GM23338 (cell line): Measurements from ENCODE around the gene CHST6.

Source experiments
- CREB1 ChIP-seq: fragments of 250-450 bp; sonication (Bioruptor Pico); IDR thresholded peaks from 2 replicates; pipeline ENCODE4 v1.5.0; 2020; ENCODE audit warnings: low read depth, mild to moderate bottlenecking, moderate library complexity
- CTCF ChIP-seq, 2 experiments: fragments of 200-600 bp in 1 of 2; sonication (generic) in 1 of 2; conservative IDR thresholded peaks; 2 replicates each; pipeline versions ENCODE4 v1.5.1 to v1.6.1; 2016 to 2017; ENCODE audit warnings: antibody characterized with exemption in 2 of 2, low read depth in 2 of 2, mild to moderate bottlenecking in 2 of 2, moderate library complexity in 1 of 2
- ETS1 ChIP-seq: IDR thresholded peaks from 2 replicates; pipeline ENCODE4 v1.6.1; 2016; ENCODE audit warnings: antibody characterized with exemption
- EZH2 ChIP-seq: fragments of 200-600 bp; sonication (generic); IDR thresholded peaks from one replicate; pipeline ENCODE4 v1.8.0; 2017; ENCODE audit warnings: antibody characterized with exemption, mild to moderate bottlenecking, low read depth; ENCODE audit not compliant: unreplicated experiment
- EZH2phosphoT487 ChIP-seq: fragments of 200-600 bp; sonication (generic); IDR thresholded peaks from one replicate; pipeline ENCODE4 v1.8.1; 2018; ENCODE audit warnings: antibody characterized with exemption; ENCODE audit not compliant: unreplicated experiment
- JUNB ChIP-seq: IDR thresholded peaks from one replicate; pipeline ENCODE4 v1.6.1; 2016; ENCODE audit warnings: antibody characterized with exemption; ENCODE audit not compliant: unreplicated experiment
- NANOG ChIP-seq: IDR thresholded peaks from 2 replicates; pipeline ENCODE4 v1.6.1; 2016; ENCODE audit warnings: antibody characterized with exemption, borderline replicate concordance
- POLR2AphosphoS5 ChIP-seq: IDR thresholded peaks from 2 replicates; pipeline ENCODE4 v1.6.1; 2016; ENCODE audit warnings: antibody characterized with exemption, low read depth
- REST ChIP-seq: IDR thresholded peaks from one replicate; pipeline ENCODE4 v1.6.1; 2018; ENCODE audit warnings: antibody characterized with exemption; ENCODE audit not compliant: unreplicated experiment
- STAT1 ChIP-seq: IDR thresholded peaks from one replicate; pipeline ENCODE4 v1.6.1; 2016; ENCODE audit warnings: antibody characterized with exemption; ENCODE audit not compliant: unreplicated experiment
- ZNF331 ChIP-seq: fragments of 250-450 bp; sonication (Bioruptor Pico); IDR thresholded peaks from 2 replicates; pipeline ENCODE4 v1.5.0; 2020; ENCODE audit warnings: low read depth, mild to moderate bottlenecking, moderate library complexity
- ZNF462 ChIP-seq: fragments of 250-450 bp; sonication (Bioruptor Pico); IDR thresholded peaks from 2 replicates; pipeline ENCODE4 v1.5.0; 2020; ENCODE audit warnings: mild to moderate bottlenecking, moderate library complexity

DNA sequence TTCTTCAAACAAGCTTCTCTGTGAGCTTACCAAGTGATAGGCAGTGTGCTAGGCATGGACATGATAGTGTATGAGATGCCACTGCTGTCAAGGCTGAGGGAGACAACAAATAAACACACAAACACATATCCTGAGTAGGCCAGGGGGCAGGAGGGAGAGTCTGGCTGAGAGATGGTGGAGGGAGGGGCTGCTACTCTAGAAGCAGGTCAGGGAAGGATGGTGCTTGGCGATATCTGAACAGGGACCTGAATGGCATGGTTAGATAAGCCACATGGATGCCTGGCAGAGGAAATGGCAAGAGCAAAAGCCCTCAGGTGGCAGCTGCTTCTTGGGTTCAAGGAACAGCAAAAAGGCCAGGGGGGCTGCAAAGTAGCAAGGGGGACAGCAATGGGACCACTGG lies 8.6 kb upstream of the CHST6 start:
- TF ChIP-seq CTCF (conservative IDR thresholded peaks at IDR 0.05; ENCODE audit: low read depth in 2 of 2): no peak
- no peak for TF ChIP-seq POLR2AphosphoS5
- TF ChIP-seq CREB1 (CRISPR knock-in tag): no peak
- no peak for TF ChIP-seq ETS1
- TF ChIP-seq EZH2: no peak
- TF ChIP-seq EZH2phosphoT487: no peak
- no peak for TF ChIP-seq REST
- no peak for TF ChIP-seq NANOG
- no peak for TF ChIP-seq ZNF331 (CRISPR knock-in tag)
- no peak for TF ChIP-seq JUNB
- TF ChIP-seq STAT1: no peak
- TF ChIP-seq ZNF462 (CRISPR knock-in tag): no peak
